Endodermal cell (in vitro differentiated cells): ENCODE data around the gene SUGCT. TPM values are rescaled to one million over a fixed set of nuclear protein-coding genes. Genes with fewer than 3 reads are reported as not detected.

Source experiments
- DNase-seq: peaks from one replicate; pipeline ENCODE4 v3.0.0-alpha.2; 2017
- H3K27ac ChIP-seq: 2 replicates; pipeline ENCODE4 v1.5.1; 2013; ENCODE audit warnings: mild to moderate bottlenecking, low read depth, low read length, moderate library complexity
- H3K27me3 ChIP-seq: 2 replicates; pipeline ENCODE4 v1.6.1; 2013; ENCODE audit warnings: mild to moderate bottlenecking, low read length, moderate library complexity; ENCODE audit not compliant: insufficient read depth, control insufficient read depth, poor library complexity, severe bottlenecking
- H3K36me3 ChIP-seq: 2 replicates; pipeline ENCODE4 v1.7.0; 2013; ENCODE audit warnings: mild to moderate bottlenecking, low read length, moderate library complexity; ENCODE audit not compliant: control insufficient read depth, insufficient read depth
- H3K4me1 ChIP-seq: one replicate; pipeline ENCODE4 v1.7.0; 2013; ENCODE audit warnings: low read length; ENCODE audit not compliant: control insufficient read depth, insufficient read depth
- H3K4me3 ChIP-seq: 2 replicates; pipeline ENCODE4 v1.5.1; 2013; ENCODE audit warnings: mild to moderate bottlenecking, low read length, moderate library complexity
- H3K9ac ChIP-seq: 2 replicates; pipeline ENCODE4 v1.6.1; 2013; ENCODE audit warnings: mild to moderate bottlenecking, low read length, moderate library complexity; ENCODE audit not compliant: poor library complexity, severe bottlenecking; ENCODE audit errors: extremely low read depth
- H3K9me3 ChIP-seq: 2 replicates; pipeline ENCODE4 v1.6.1; 2013; ENCODE audit warnings: mild to moderate bottlenecking, low read length, moderate library complexity; ENCODE audit not compliant: control insufficient read depth
- H3K27ac Mint-ChIP-seq: 2 replicates; pipeline ENCODE4 v1.8.0; 2020; ENCODE audit warnings: mixed read lengths
- H3K27me3 Mint-ChIP-seq: 2 replicates; pipeline ENCODE4 v1.8.0; 2021; ENCODE audit warnings: mild to moderate bottlenecking, mixed read lengths; ENCODE audit not compliant: insufficient read depth
- H3K36me3 Mint-ChIP-seq: 2 replicates; pipeline ENCODE4 v1.8.0; 2020; ENCODE audit warnings: low read depth, mixed read lengths
- H3K4me1 Mint-ChIP-seq: 2 replicates; pipeline ENCODE4 v1.8.0; 2020; ENCODE audit warnings: mixed read lengths
- H3K4me3 Mint-ChIP-seq: 2 replicates; pipeline ENCODE4 v1.8.0; 2020; ENCODE audit warnings: mild to moderate bottlenecking, moderate library complexity, mixed read lengths
- H3K9me3 Mint-ChIP-seq: 2 replicates; pipeline ENCODE4 v1.8.0; 2020; ENCODE audit warnings: mild to moderate bottlenecking, mixed read lengths
- CTCF ChIP-seq: fragments of 200-600 bp; sonication (generic); conservative IDR thresholded peaks from 2 replicates; pipeline ENCODE4 v1.5.0; 2021; ENCODE audit warnings: antibody characterized with exemption, mild to moderate bottlenecking
- WGBS, 2 experiments: methylation state at CpG; one replicate each; pipeline versions ENCODE4 v1.1.5 to v1.1.7; 2013; ENCODE audit warnings: missing lambda C conversion rate in 2 of 2, mixed read lengths in 1 of 2; ENCODE audit not compliant: insufficient coverage in 1 of 2, insufficient read length in 1 of 2; 5-methylcytosine and 5-hydroxymethylcytosine counted together
- total RNA-seq, 2 donors: library from RNA; stranded (reverse); fragmentation: NEBNext Ultra II Directional in 1 of 2; extraction: Animal tissue kit (Norgen Biotek cat#: 25700) in 1 of 2; gene quantifications; 2 replicates in 1 of 2; 3 replicates in 1 of 2; pipeline ENCODE4 v1.2.1, GENCODE V29; 2021

The SUGCT gene
- total RNA-seq, 2 donors from 2014 or later: 3.6 to 3.9 TPM

DNA sequence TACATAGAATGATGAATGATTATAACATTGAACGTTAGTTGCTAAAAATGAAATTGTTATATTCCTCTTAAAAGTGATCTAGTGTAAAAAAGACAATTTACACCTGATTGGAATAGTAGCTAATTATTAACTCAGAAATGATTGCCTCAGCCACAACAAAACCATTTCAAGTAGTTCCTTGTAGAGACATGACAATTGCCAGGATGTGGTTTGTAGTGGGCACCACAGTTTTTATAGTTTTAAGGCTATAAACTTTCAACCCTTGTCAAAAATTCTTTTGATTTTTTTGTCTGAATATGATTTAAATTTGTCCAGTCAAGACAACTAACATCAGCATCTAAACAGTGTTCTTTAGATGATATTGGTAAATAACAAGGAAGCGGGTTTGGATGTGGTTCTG is 145.2 kb downstream of the SUGCT start:
- H3K9me3 Mint-ChIP-seq: no peaks in the 10 kb centered on the region
- 50% methylated on average over 2 of the region's 2 CpGs; no CpG with 5 or more reads in 1 of the 2 experiments for WGBS, 2 experiments
- no peak overlapping the region for H3K4me3 Mint-ChIP-seq
- TF ChIP-seq CTCF: no peak
- no peak overlapping the region for H3K9ac ChIP-seq
- no peak overlapping the region for H3K27ac Mint-ChIP-seq
- H3K27me3 Mint-ChIP-seq: no peaks in the 10 kb centered on the region
- H3K4me1 ChIP-seq: peaks cover 4% of the 10 kb centered on the region
- H3K36me3 Mint-ChIP-seq: no peaks in the 10 kb centered on the region
- no peaks in the 10 kb centered on the region for H3K27me3 ChIP-seq
- peaks cover 8% of the 10 kb centered on the region for H3K9me3 ChIP-seq
- no peaks in the 10 kb centered on the region for H3K36me3 ChIP-seq
- no peak for DNase-seq
- H3K4me3 ChIP-seq: no peak overlapping the region
- H3K27ac ChIP-seq: no peak overlapping the region
- peaks cover 7% of the 10 kb centered on the region for H3K4me1 Mint-ChIP-seq

- Mint-ChIP-seq H3K36me3 (no peaks in the 10 kb centered on the region), H3K4me3 (no peak overlapping the region), H3K27me3 (no peaks in the 10 kb centered on the region), H3K9me3 (no peaks in the 10 kb centered on the region), H3K27ac (no peak overlapping the region), H3K4me1 (peaks cover 7% of the 10 kb centered on the region)
- H3K9me3 ChIP-seq: peaks cover 8% of the 10 kb centered on the region
- H3K4me3 ChIP-seq: no peak overlapping the region
- H3K4me1 ChIP-seq: peaks cover 4% of the 10 kb centered on the region
- H3K27ac ChIP-seq: no peak overlapping the region
- DNase-seq: no peak
- WGBS, 2 experiments: 80 to 81% methylated on average over 2 of the region's 2 CpGs
- H3K27me3 ChIP-seq: no peaks in the 10 kb centered on the region
- no peak overlapping the region for H3K9ac ChIP-seq
- no peak for TF ChIP-seq CTCF
- H3K36me3 ChIP-seq: no peaks in the 10 kb centered on the region
Measured at GRCh38 chr7:40282858-40283257, 148.1 kb downstream of the SUGCT start.

- Mint-ChIP-seq H3K36me3 (no peaks in the 10 kb centered on the region), H3K9me3 (no peaks in the 10 kb centered on the region), H3K27me3 (no peaks in the 10 kb centered on the region), H3K4me1 (peaks cover 7% of the 10 kb centered on the region), H3K27ac (no peak overlapping the region), H3K4me3 (no peak overlapping the region)
- 78 to 80% methylated on average over 2 to 5 of the region's 6 CpGs for WGBS, 2 experiments
- no peaks in the 10 kb centered on the region for H3K27me3 ChIP-seq
- no peak overlapping the region for H3K9ac ChIP-seq
- no peak for TF ChIP-seq CTCF
- H3K27ac ChIP-seq: no peak overlapping the region
- H3K4me3 ChIP-seq: no peak overlapping the region
- H3K4me1 ChIP-seq: peaks cover 4% of the 10 kb centered on the region
- no peak for DNase-seq
- peaks cover 8% of the 10 kb centered on the region for H3K9me3 ChIP-seq
- no peaks in the 10 kb centered on the region for H3K36me3 ChIP-seq
Measured at GRCh38 chr7:40283391-40283790, 148.6 kb downstream of the SUGCT start.
